T-cell (primary cell): ENCODE data around the gene DHRSX. TPM values are rescaled to one million over a fixed set of nuclear protein-coding genes. Genes with fewer than 3 reads are reported as not detected.
"Not testable (repeated sequence)": the region's sequence is repeated elsewhere in the genome, so short reads cannot be mapped to it uniquely, and the experiment has no call there.

Experiments used
- ATAC-seq, 4 experiments: fragments of 200-7000 bp in 3 of 4; fragments of 150-1000 bp in 1 of 4; cut with Tn5 transposase; replicated peaks in 1 of 4; 1 replicate in 3 of 4; 2 replicates in 1 of 4; pipeline ENCODE4 v1.10.0; 2021; ENCODE audit warnings: moderate library complexity in 3 of 4, mild to moderate bottlenecking in 2 of 4, moderate number of reproducible peaks in 1 of 4
- CTCF ChIA-PET, 2 donors: fragments of 300-600 bp; sonication (Branson Sonifier 250); formaldehyde crosslinking; loops; one replicate each; lab custom pipeline; 2022; ENCODE audit warnings: antibody characterized with exemption in 2 of 2; lab: Charles Lee
- POLR2A ChIA-PET, 2 donors: fragments of 300-600 bp; sonication (Branson Sonifier 250); formaldehyde crosslinking; loops; one replicate each; lab custom pipeline; 2022; ENCODE audit warnings: antibody characterized with exemption in 2 of 2; lab: Charles Lee
- DNase-seq, 35 experiments: peaks; one replicate each; pipeline versions ENCODE4 v3.0.0 to v3.0.0-alpha.2; 2013 to 2023
- H3K27ac ChIP-seq: one replicate; pipeline ENCODE4 v1.5.1; 2013; ENCODE audit warnings: low read length
- H3K27me3 ChIP-seq, 2 experiments: replicated peaks in 1 of 2; 1 replicate in 1 of 2; 2 replicates in 1 of 2; pipeline versions ENCODE4 v1.6.1 to v1.7.0; 2013; ENCODE audit warnings: low read length in 1 of 2, mixed read lengths in 1 of 2; ENCODE audit not compliant: control insufficient read depth in 2 of 2, insufficient read depth in 2 of 2; ENCODE audit errors: extremely low read depth in 1 of 2
- H3K36me3 ChIP-seq, 2 donors: 1 replicate in 1 of 2; 2 replicates in 1 of 2; pipeline versions ENCODE4 v1.6.1 to v1.7.0; 2013; ENCODE audit warnings: low read length in 1 of 2; ENCODE audit not compliant: control insufficient read depth in 2 of 2, insufficient read depth in 1 of 2; ENCODE audit errors: extremely low read depth in 1 of 2
- H3K4me1 ChIP-seq, 2 experiments: 1 replicate in 1 of 2; 2 replicates in 1 of 2; pipeline versions ENCODE4 v1.6.1 to v1.7.0; 2013; ENCODE audit warnings: low read length in 2 of 2, mixed read lengths in 1 of 2; ENCODE audit not compliant: insufficient read depth in 2 of 2, control insufficient read depth in 1 of 2; ENCODE audit errors: extremely low read depth in 1 of 2
- H3K4me3 ChIP-seq, 2 donors: 1 replicate in 1 of 2; 2 replicates in 1 of 2; pipeline versions ENCODE4 v1.5.1 to v1.7.0; 2013; ENCODE audit warnings: mild to moderate bottlenecking in 2 of 2, low read length in 1 of 2, moderate library complexity in 1 of 2; ENCODE audit not compliant: control insufficient read depth in 1 of 2; ENCODE audit errors: extremely low read depth in 1 of 2
- H3K9me3 ChIP-seq: 2 replicates; pipeline ENCODE4 v1.7.0; 2013
- H3K27ac Mint-ChIP-seq, 2 donors: one replicate each; pipeline ENCODE4 v1.8.0; 2020 to 2021; ENCODE audit warnings: mild to moderate bottlenecking in 2 of 2, mixed read lengths in 2 of 2
- H3K27me3 Mint-ChIP-seq, 2 donors: one replicate each; pipeline ENCODE4 v1.8.0; 2021 to 2022; ENCODE audit warnings: mixed read lengths in 2 of 2
- H3K36me3 Mint-ChIP-seq: one replicate; pipeline ENCODE4 v1.8.0; 2021; ENCODE audit warnings: mixed read lengths
- H3K4me1 Mint-ChIP-seq, 3 donors: one replicate each; pipeline ENCODE4 v1.8.0; 2020 to 2022; ENCODE audit warnings: mixed read lengths in 3 of 3, mild to moderate bottlenecking in 1 of 3
- H3K4me3 Mint-ChIP-seq, 3 donors: one replicate each; pipeline ENCODE4 v1.8.0; 2020 to 2022; ENCODE audit warnings: mild to moderate bottlenecking in 3 of 3, mixed read lengths in 3 of 3, moderate library complexity in 3 of 3
- H3K9me3 Mint-ChIP-seq, 3 donors: one replicate each; pipeline ENCODE4 v1.8.0; 2020 to 2022; ENCODE audit warnings: mixed read lengths in 3 of 3
- WGBS: methylation state at CpG from one replicate; pipeline ENCODE4 v1.1.5; 2013; ENCODE audit warnings: missing lambda C conversion rate; ENCODE audit not compliant: insufficient coverage; 5-methylcytosine and 5-hydroxymethylcytosine counted together
- total RNA-seq, 35 experiments: library from RNA in 6 of 35; stranded (reverse) in 6 of 35; fragments of 120-200 nt in 1 of 35; gene quantifications; one replicate each; pipeline versions ENCODE4 v1.2.1 to v1.2.4 and lab custom pipeline; 2013 to 2026

Gene DHRSX
- total RNA-seq, 5 donors from 2014 or later (not counting 1 experiment from before 2014, with no cell fraction given): 13.2 to 20.0 (median 15.9) TPM

DNA sequence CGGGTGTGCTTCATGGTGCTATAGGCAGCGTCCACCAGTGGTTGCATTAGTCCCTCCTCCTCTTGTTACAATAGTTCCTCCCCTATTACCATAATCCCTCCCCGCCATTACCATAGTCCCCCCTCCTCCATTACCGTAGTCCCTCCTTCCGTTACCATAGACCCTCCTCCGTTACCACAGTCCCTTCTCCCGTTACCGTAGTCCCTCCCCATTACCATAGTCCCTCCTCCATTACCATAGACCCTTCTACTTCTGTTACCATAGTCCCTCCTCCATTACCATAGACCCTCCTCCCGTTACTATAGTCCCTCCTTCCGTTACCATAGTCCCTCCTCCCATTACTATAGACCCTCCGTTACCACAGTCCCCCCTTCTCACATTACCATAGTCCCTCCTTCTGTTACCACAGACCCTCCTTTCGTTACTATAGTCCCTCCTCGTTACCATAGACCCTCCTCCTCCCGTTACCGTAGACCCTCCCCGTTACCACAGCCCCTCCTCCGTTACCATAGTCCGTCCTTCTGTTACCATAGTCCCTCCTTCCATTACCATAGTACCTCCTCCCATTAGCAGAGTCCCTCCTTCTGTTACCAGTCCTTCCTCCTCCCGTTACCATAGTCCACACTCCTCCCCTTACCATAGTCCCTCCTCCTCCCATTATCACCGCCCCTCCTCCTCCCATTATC lies 129.6 kb downstream of the DHRSX start:
- no peak overlapping the region for H3K4me3 ChIP-seq
- H3K27me3 ChIP-seq: no peaks in the 10 kb centered on the region
- H3K9me3 Mint-ChIP-seq: no peaks in the 10 kb centered on the region
- ATAC-seq: no peak
- 96% methylated on average over 20 of the region's 20 CpGs for WGBS
- CTCF ChIA-PET: no interaction called here
- H3K9me3 ChIP-seq: no peaks in the 10 kb centered on the region
- H3K27ac Mint-ChIP-seq: no peak overlapping the region
- H3K36me3 ChIP-seq: peaks cover 2 to 6% of the 10 kb centered on the region in 2 donors
- DNase-seq: no peak
- no peaks in the 10 kb centered on the region for H3K27me3 Mint-ChIP-seq
- H3K27ac ChIP-seq: no peak overlapping the region
- H3K4me1 Mint-ChIP-seq: peaks cover 5 to 7% (median 7%) of the 10 kb centered on the region in 3 donors
- peaks cover 0 to 15% of the 10 kb centered on the region in 2 experiments for H3K4me1 ChIP-seq
- H3K4me3 Mint-ChIP-seq: no peak overlapping the region
- H3K36me3 Mint-ChIP-seq: peaks cover 33% of the 10 kb centered on the region
- POLR2A ChIA-PET: no interaction called here

DNA sequence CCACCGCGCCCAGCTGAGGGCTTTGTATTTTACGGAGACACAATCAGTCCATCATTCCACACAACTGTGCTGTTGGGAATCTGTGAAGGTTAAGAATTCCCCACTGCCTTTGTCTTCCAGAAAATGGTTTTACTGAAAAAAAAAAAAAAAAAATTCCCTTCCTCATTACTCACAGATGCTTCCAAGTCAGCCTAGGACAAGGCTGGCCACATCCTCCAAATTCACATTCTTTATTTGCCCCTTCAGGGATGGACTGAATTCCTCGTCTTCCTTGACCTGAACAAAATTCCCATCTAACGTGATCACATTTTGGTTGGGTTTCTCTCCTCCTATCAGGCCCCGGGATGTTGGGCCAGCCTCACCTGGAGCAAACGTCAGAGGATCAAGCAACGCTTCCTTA lies 130.3 kb downstream of the DHRSX start:
- no peak for ATAC-seq
- Histone ChIP-seq H3K4me3 (no peak overlapping the region), H3K36me3 (peaks cover 2 to 6% of the 10 kb centered on the region in 2 donors), H3K9me3 (no peaks in the 10 kb centered on the region), H3K27me3 (no peaks in the 10 kb centered on the region), H3K4me1 (peaks cover 0 to 15% of the 10 kb centered on the region in 2 experiments), H3K27ac (no peak overlapping the region)
- CTCF ChIA-PET: no interaction called here
- peaks cover 36% of the 10 kb centered on the region for H3K36me3 Mint-ChIP-seq
- no peak for DNase-seq
- no peaks in the 10 kb centered on the region for H3K9me3 Mint-ChIP-seq
- POLR2A ChIA-PET: no interaction called here
- H3K4me3 Mint-ChIP-seq: no peak overlapping the region
- H3K27ac Mint-ChIP-seq: no peak overlapping the region
- peaks cover 5 to 7% (median 7%) of the 10 kb centered on the region in 3 donors for H3K4me1 Mint-ChIP-seq
- 98% methylated on average over 5 of the region's 8 CpGs for WGBS
- H3K27me3 Mint-ChIP-seq: no peaks in the 10 kb centered on the region

DNA sequence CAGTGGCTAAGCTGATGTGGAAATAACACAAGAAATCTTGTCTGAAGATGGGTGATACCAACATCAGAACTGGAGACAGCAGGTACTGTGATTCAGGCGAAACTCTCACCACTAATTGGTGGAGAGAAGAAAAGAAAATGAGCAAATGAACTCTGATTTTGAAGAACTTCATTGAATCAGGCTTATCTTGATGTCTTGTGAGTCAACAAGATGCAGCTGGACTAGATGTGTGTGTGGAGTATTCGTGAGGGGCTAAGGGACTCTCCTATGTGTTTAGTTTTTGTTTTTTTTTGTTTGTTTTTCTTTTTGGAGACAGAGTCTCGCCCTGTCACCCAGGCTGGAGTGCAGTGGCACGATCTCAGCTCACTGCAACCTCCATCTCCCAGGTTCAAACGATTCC lies 131.6 kb downstream of the DHRSX start:
- CTCF ChIA-PET: no interaction called here

DNA sequence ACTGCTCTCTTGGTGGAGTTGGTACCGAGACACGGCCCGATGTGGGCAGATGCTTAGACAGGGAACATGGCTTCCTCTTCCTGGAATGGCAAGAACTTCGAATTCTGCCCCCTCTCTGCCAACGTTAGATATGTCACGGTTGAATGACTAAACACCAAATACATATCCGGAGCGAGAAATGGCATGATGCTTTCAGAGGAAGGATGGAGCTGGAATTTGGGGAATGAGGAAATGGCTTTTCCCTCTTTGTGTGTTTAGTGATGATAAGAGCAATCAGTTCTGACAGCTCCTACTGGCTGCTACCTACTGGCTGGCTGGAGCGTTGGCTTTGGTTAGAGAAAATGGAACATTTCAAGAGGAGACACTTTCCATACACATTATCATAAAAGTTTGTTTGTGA lies 140.0 kb downstream of the DHRSX start:
- Mint-ChIP-seq H3K27me3 (no peaks in the 10 kb centered on the region), H3K36me3 (peaks cover 46% of the 10 kb centered on the region), H3K4me3 (no peak overlapping the region), H3K9me3 (peaks cover 6 to 28% (median 13%) of the 10 kb centered on the region in 3 donors), H3K4me1 (peaks cover 0 to 20% (median 2%) of the 10 kb centered on the region in 3 donors), H3K27ac (no peak overlapping the region)
- Histone ChIP-seq H3K4me3 (no peak overlapping the region), H3K27me3 (no peaks in the 10 kb centered on the region), H3K9me3 (peaks cover 7% of the 10 kb centered on the region), H3K4me1 (no peaks in the 10 kb centered on the region), H3K36me3 (no peaks in the 10 kb centered on the region), H3K27ac (no peak overlapping the region)
- ATAC-seq (no peak), DNase-seq (no peak)
- CTCF ChIA-PET: no interaction called here
- POLR2A ChIA-PET: no interaction called here
- 82% methylated on average over 3 of the region's 9 CpGs for WGBS

More for the DNA sequence above, 131.6 kb downstream of the DHRSX start:
- no peaks in the 10 kb centered on the region for H3K9me3 ChIP-seq
- H3K27ac Mint-ChIP-seq: no peak overlapping the region
- peaks cover 5 to 7% (median 7%) of the 10 kb centered on the region in 3 donors for H3K4me1 Mint-ChIP-seq
- H3K36me3 ChIP-seq: peaks cover 2% of the 10 kb centered on the region in 2 donors
- H3K9me3 Mint-ChIP-seq: peaks cover 0 to 6% (median 4%) of the 10 kb centered on the region in 3 donors
- peaks cover 0 to 13% of the 10 kb centered on the region in 2 experiments for H3K4me1 ChIP-seq
- H3K4me3 ChIP-seq: no peak overlapping the region
- peaks cover 37% of the 10 kb centered on the region for H3K36me3 Mint-ChIP-seq
- no peak for DNase-seq
- no peak for ATAC-seq
- no peak overlapping the region for H3K4me3 Mint-ChIP-seq
- no peak overlapping the region for H3K27ac ChIP-seq
- POLR2A ChIA-PET: no interaction called here
- 90% methylated on average over 2 of the region's 5 CpGs for WGBS
- no peaks in the 10 kb centered on the region for H3K27me3 ChIP-seq
- no peaks in the 10 kb centered on the region for H3K27me3 Mint-ChIP-seq

DNA sequence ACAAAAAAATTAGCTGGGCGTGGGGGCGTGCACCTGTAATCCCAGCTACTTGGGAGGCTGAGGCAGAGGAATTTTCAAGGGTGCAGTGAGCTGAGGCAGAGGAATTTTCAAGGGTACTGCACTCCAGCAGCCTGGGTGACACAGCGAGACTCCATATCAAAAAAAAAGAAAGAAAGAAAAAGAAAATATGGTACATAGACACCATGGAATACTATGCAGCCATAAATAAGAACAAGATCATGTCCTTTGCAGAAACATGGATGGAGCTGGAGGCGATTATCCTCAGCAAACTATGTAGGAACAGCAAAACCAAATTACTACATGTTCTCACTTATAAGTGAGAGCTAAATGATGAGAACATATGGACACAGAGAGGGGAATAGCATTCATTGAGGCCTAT lies 141.3 kb downstream of the DHRSX start:
- Mint-ChIP-seq H3K36me3 (peaks cover 49% of the 10 kb centered on the region), H3K4me1 (peaks cover 0 to 20% (median 2%) of the 10 kb centered on the region in 3 donors), H3K9me3 (peaks cover 3 to 26% (median 13%) of the 10 kb centered on the region in 3 donors)
- H3K4me3 Mint-ChIP-seq, H3K27ac Mint-ChIP-seq, ATAC-seq, H3K27me3 Mint-ChIP-seq, H3K4me3 ChIP-seq, H3K9me3 ChIP-seq, POLR2A ChIA-PET, H3K27me3 ChIP-seq, H3K4me1 ChIP-seq, H3K36me3 ChIP-seq, H3K27ac ChIP-seq, CTCF ChIA-PET, DNase-seq: not testable (repeated sequence)
- 100% methylated on average over 1 of the region's 4 CpGs for WGBS

DNA sequence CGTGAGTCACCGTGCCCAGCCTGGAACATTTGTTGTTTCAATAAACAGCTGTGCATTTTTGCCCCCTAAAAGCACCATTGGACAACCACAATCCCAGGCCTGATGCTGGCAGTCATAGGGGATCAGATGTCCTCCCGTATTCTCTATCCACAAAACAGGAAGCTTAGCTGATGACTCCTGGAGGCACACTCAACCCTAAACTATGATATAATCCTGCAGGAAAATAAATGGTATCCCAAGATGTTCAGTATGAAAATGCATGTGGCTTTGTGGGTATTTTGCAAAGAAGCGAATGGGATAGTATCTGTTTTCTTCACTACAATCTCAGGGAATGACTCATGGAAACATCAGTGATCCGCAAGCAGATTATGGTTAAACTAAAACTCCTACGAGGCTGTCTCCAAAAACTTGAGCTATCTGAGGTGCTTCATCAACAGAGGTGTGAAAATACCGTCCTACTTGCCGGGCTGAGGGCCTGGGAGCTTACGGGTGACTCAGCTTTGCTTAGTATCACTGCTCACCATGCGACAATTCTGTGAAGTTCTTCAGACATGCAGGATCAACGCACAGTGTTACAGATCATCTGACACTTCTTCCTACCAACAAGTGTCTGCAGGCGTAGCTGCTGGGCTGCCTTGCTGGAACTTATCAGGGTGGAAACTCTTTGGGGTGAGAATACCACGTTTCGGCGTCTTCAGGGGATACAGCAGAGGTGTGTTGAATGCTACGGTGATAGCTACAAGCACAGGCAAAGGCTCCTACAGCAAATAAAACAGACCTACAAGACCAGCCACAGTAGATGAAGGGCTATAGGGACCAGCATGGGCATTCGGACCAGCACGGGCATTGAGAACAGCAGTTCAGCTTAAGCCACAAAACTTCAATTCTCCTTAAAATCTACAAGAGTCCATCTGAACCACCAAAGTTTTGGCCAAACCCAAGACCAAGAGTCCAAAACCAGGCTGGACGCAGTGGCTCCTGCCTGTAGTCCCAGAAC lies 148.5 kb downstream of the DHRSX start:
- no peaks in the 10 kb centered on the region for H3K9me3 ChIP-seq
- H3K4me1 Mint-ChIP-seq: peaks cover 0 to 3% (median 1%) of the 10 kb centered on the region in 3 donors
- ChIA-PET POLR2A (no interaction called here), CTCF (no interaction called here)
- no peak for ATAC-seq
- H3K9me3 Mint-ChIP-seq: peaks cover 0 to 11% (median 0%) of the 10 kb centered on the region in 3 donors
- no peak overlapping the region for H3K4me3 Mint-ChIP-seq
- no peak overlapping the region for H3K27ac ChIP-seq
- peaks cover 0 to 6% of the 10 kb centered on the region in 2 donors for H3K36me3 ChIP-seq
- H3K27me3 ChIP-seq: no peaks in the 10 kb centered on the region
- no peak for DNase-seq
- no peaks in the 10 kb centered on the region for H3K4me1 ChIP-seq
- H3K27me3 Mint-ChIP-seq: no peaks in the 10 kb centered on the region
- no peak overlapping the region for H3K27ac Mint-ChIP-seq
- 92% methylated on average over 11 of the region's 19 CpGs for WGBS
- H3K4me3 ChIP-seq: no peak overlapping the region
- H3K36me3 Mint-ChIP-seq: peaks cover 70% of the 10 kb centered on the region
